Ishikawa (cell line): ENCODE measurements around the gene USP40.

ENCODE experiments used
- CREB1 ChIP-seq: IDR thresholded peaks from 2 replicates; pipeline ENCODE4 v1.6.1; 2012; ENCODE audit warnings: low read depth
- EGR1 ChIP-seq: IDR thresholded peaks from 2 replicates; pipeline ENCODE4 v1.6.1; 2012
- MAX ChIP-seq: IDR thresholded peaks from 2 replicates; pipeline ENCODE4 v1.6.1; 2012
- RAD21 ChIP-seq: IDR thresholded peaks from 2 replicates; pipeline ENCODE4 v1.6.1; 2012; ENCODE audit warnings: low read depth
- REST ChIP-seq: IDR thresholded peaks from 2 replicates; pipeline ENCODE4 v1.6.1; 2012; ENCODE audit warnings: low read depth, mild to moderate bottlenecking
- TAF1 ChIP-seq: IDR thresholded peaks from 2 replicates; pipeline ENCODE4 v1.6.1; 2012; ENCODE audit warnings: low read depth, mild to moderate bottlenecking
- TEAD4 ChIP-seq: IDR thresholded peaks from 2 replicates; pipeline ENCODE4 v1.6.1; 2012
- YY1 ChIP-seq: IDR thresholded peaks from 2 replicates; pipeline ENCODE4 v1.6.1; 2012; ENCODE audit warnings: low read depth
- ZBTB7A ChIP-seq: IDR thresholded peaks from 2 replicates; pipeline ENCODE4 v1.6.1; 2012; ENCODE audit warnings: low read depth

GRCh38 chr2:233453111-233453915, 113.3 kb downstream of the USP40 start:
- TF ChIP-seq REST (no peak), TEAD4 (no peak), CREB1 (no peak), TAF1 (no peak), RAD21 (no peak), YY1 (no peak), MAX (no peak), ZBTB7A (no peak), EGR1 (no peak)
